Rectal smooth muscle tissue (tissue), 1 donor: ENCODE results near the gene PLAAT3.
"Not testable (repeated sequence)": the region's sequence is repeated elsewhere in the genome, so short reads cannot be mapped to it uniquely, and the experiment has no call there.

Source experiments
- H3K27ac ChIP-seq: one replicate; pipeline ENCODE4 v1.7.0; 2013; ENCODE audit warnings: low read depth, low read length, inconsistent platforms
- H3K27me3 ChIP-seq: one replicate; pipeline ENCODE4 v1.7.0; 2013; ENCODE audit warnings: low read length; ENCODE audit not compliant: control insufficient read depth, insufficient read depth
- H3K36me3 ChIP-seq: one replicate; pipeline ENCODE4 v1.7.0; 2013; ENCODE audit warnings: low read length; ENCODE audit not compliant: control insufficient read depth, insufficient read depth
- H3K4me1 ChIP-seq: one replicate; pipeline ENCODE4 v1.7.0; 2013; ENCODE audit warnings: low read length; ENCODE audit not compliant: control insufficient read depth, insufficient read depth
- H3K4me3 ChIP-seq: one replicate; pipeline ENCODE4 v1.7.0; 2013; ENCODE audit warnings: low read length
- H3K9ac ChIP-seq: one replicate; pipeline ENCODE4 v1.7.0; 2013; ENCODE audit warnings: low read length

The PLAAT3 gene

GRCh38 chr11:63557570-63557969, 56.7 kb downstream of the PLAAT3 start:
- Histone ChIP-seq H3K4me3 (no peak overlapping the region), H3K36me3 (no peaks in the 10 kb centered on the region), H3K9ac (no peak overlapping the region), H3K4me1 (no peaks in the 10 kb centered on the region), H3K27ac (no peak overlapping the region), H3K27me3 (no peaks in the 10 kb centered on the region)

- no peak overlapping the region for H3K4me3 ChIP-seq
- no peaks in the 10 kb centered on the region for H3K4me1 ChIP-seq
- H3K27ac ChIP-seq, result no peak overlapping the region
- no peak overlapping the region for H3K9ac ChIP-seq
- H3K27me3 ChIP-seq, result no peaks in the 10 kb centered on the region
- H3K36me3 ChIP-seq, result no peaks in the 10 kb centered on the region
Measured at GRCh38 chr11:63556404-63557013, 57.7 kb downstream of the PLAAT3 start.

GRCh38 chr11:63554877-63555223, 59.4 kb downstream of the PLAAT3 start:
- no peak overlapping the region for H3K9ac ChIP-seq
- H3K4me1 ChIP-seq, result no peaks in the 10 kb centered on the region
- no peak overlapping the region for H3K27ac ChIP-seq
- H3K36me3 ChIP-seq, result no peaks in the 10 kb centered on the region
- no peaks in the 10 kb centered on the region for H3K27me3 ChIP-seq
- no peak overlapping the region for H3K4me3 ChIP-seq

GRCh38 chr11:63553759-63554158, 60.5 kb downstream of the PLAAT3 start:
- H3K27me3 ChIP-seq, result no peaks in the 10 kb centered on the region
- H3K36me3 ChIP-seq, result no peaks in the 10 kb centered on the region
- H3K4me3 ChIP-seq, result no peak overlapping the region
- no peak overlapping the region for H3K27ac ChIP-seq
- H3K9ac ChIP-seq, result no peak overlapping the region
- no peaks in the 10 kb centered on the region for H3K4me1 ChIP-seq

GRCh38 chr11:63552921-63553320, 61.3 kb downstream of the PLAAT3 start:
- Histone ChIP-seq H3K4me3 (no peak overlapping the region), H3K9ac (no peak overlapping the region), H3K27me3 (no peaks in the 10 kb centered on the region), H3K27ac (no peak overlapping the region), H3K36me3 (no peaks in the 10 kb centered on the region), H3K4me1 (no peaks in the 10 kb centered on the region)

GRCh38 chr11:63551889-63552266, 62.4 kb downstream of the PLAAT3 start:
- Histone ChIP-seq H3K9ac (no peak overlapping the region), H3K4me3 (no peak overlapping the region), H3K27me3 (no peaks in the 10 kb centered on the region), H3K4me1 (no peaks in the 10 kb centered on the region), H3K36me3 (no peaks in the 10 kb centered on the region), H3K27ac (no peak overlapping the region)

- no peaks in the 10 kb centered on the region for H3K36me3 ChIP-seq
- no peaks in the 10 kb centered on the region for H3K4me1 ChIP-seq
- no peak overlapping the region for H3K4me3 ChIP-seq
- H3K9ac ChIP-seq, result no peak overlapping the region
- no peak overlapping the region for H3K27ac ChIP-seq
- no peaks in the 10 kb centered on the region for H3K27me3 ChIP-seq
Measured at GRCh38 chr11:63551091-63551888, 62.9 kb downstream of the PLAAT3 start.

GRCh38 chr11:63550156-63550700, 64.0 kb downstream of the PLAAT3 start:
- not testable (repeated sequence) for H3K9ac ChIP-seq, H3K27me3 ChIP-seq, H3K4me1 ChIP-seq, H3K27ac ChIP-seq, H3K4me3 ChIP-seq, H3K36me3 ChIP-seq

- H3K9ac ChIP-seq, result no peak overlapping the region
- H3K27ac ChIP-seq, result no peak overlapping the region
- H3K4me3 ChIP-seq, result no peak overlapping the region
- H3K27me3 ChIP-seq, result no peaks in the 10 kb centered on the region
- peaks cover 3% of the 10 kb centered on the region for H3K36me3 ChIP-seq
- no peaks in the 10 kb centered on the region for H3K4me1 ChIP-seq
Measured at GRCh38 chr11:63549411-63549810, 64.8 kb downstream of the PLAAT3 start.

GRCh38 chr11:63548178-63548577, 66.1 kb downstream of the PLAAT3 start:
- H3K9ac ChIP-seq, result no peak overlapping the region

GRCh38 chr11:63547061-63547460, 67.2 kb downstream of the PLAAT3 start:
- no peak overlapping the region for H3K9ac ChIP-seq
- no peaks in the 10 kb centered on the region for H3K27me3 ChIP-seq
- H3K36me3 ChIP-seq, result peaks cover 3% of the 10 kb centered on the region

More at GRCh38 chr11:63548178-63548577, 66.1 kb downstream of the PLAAT3 start:
- Histone ChIP-seq H3K4me1 (no peaks in the 10 kb centered on the region), H3K27me3 (no peaks in the 10 kb centered on the region), H3K27ac (no peak overlapping the region), H3K36me3 (peaks cover 3% of the 10 kb centered on the region), H3K4me3 (no peak overlapping the region)

GRCh38 chr11:63543711-63544110, 70.5 kb downstream of the PLAAT3 start:
- Histone ChIP-seq H3K27me3 (no peaks in the 10 kb centered on the region), H3K27ac (no peak overlapping the region), H3K9ac (no peak overlapping the region), H3K4me1 (no peaks in the 10 kb centered on the region), H3K4me3 (no peak overlapping the region), H3K36me3 (peaks cover 3% of the 10 kb centered on the region)

More at GRCh38 chr11:63547061-63547460, 67.2 kb downstream of the PLAAT3 start:
- no peak overlapping the region for H3K4me3 ChIP-seq
- no peak overlapping the region for H3K27ac ChIP-seq
- H3K4me1 ChIP-seq, result no peaks in the 10 kb centered on the region

- peaks cover 10% of the 10 kb centered on the region for H3K4me1 ChIP-seq
- not testable (repeated sequence) for H3K9ac ChIP-seq, H3K4me3 ChIP-seq, H3K27ac ChIP-seq, H3K27me3 ChIP-seq, H3K36me3 ChIP-seq
Measured at GRCh38 chr11:63542506-63542905, 71.7 kb downstream of the PLAAT3 start.
